Stomach (tissue), 9 donors: ENCODE measurements around the gene MAP3K10. TPM values are rescaled to one million over a fixed set of nuclear protein-coding genes. Genes with fewer than 3 reads are reported as not detected.
"Not testable (repeated sequence)": the region's sequence is repeated elsewhere in the genome, so short reads cannot be mapped to it uniquely, and the experiment has no call there.

Experiments used
- DNase-seq, 2 donors: peaks; one replicate each; pipeline versions ENCODE4 v3.0.0 to v3.0.0-alpha.2; 2013 to 2019
- H3K27ac ChIP-seq, 5 donors: fragments of 200-600 bp in 4 of 5; sonication (generic) in 4 of 5; one replicate each; pipeline ENCODE4 v1.5.1; 2013 to 2019; ENCODE audit warnings: mild to moderate bottlenecking in 1 of 5, moderate library complexity in 1 of 5
- H3K27me3 ChIP-seq, 3 donors: fragments of 200-600 bp; sonication (generic); one replicate each; pipeline ENCODE4 v1.5.1; 2017 to 2019; ENCODE audit warnings: mixed run types in 1 of 3
- H3K36me3 ChIP-seq, 4 donors: fragments of 200-600 bp; sonication (generic); 1 replicate in 3 of 4; 2 replicates in 1 of 4; pipeline ENCODE4 v1.5.1; 2016 to 2019
- H3K4me1 ChIP-seq, 4 donors: fragments of 200-600 bp; sonication (generic); one replicate each; pipeline ENCODE4 v1.5.1; 2016 to 2019
- H3K4me3 ChIP-seq, 4 donors: fragments of 200-600 bp; sonication (generic) in 3 of 4; one replicate each; pipeline ENCODE4 v1.5.1; 2016 to 2019; ENCODE audit warnings: mild to moderate bottlenecking in 1 of 4
- H3K9me3 ChIP-seq, 4 donors: fragments of 200-600 bp; sonication (generic); one replicate each; pipeline ENCODE4 v1.5.1; 2016 to 2019
- CTCF ChIP-seq, 7 experiments: fragments of 450-650 bp in 4 of 7; fragments of 200-600 bp in 3 of 7; sonication (generic) in 3 of 7; IDR thresholded peaks; one replicate each; pipeline ENCODE4 v1.5.1; 2016 to 2019; ENCODE audit warnings: antibody characterized with exemption in 7 of 7, control low read depth in 2 of 7, mild to moderate bottlenecking in 1 of 7
- EP300 ChIP-seq: sonication (generic); formaldehyde crosslinking; IDR thresholded peaks from one replicate; pipeline ENCODE4 v1.6.1; 2017; ENCODE audit warnings: antibody characterized with exemption
- POLR2A ChIP-seq, 4 donors: fragments of 450-650 bp; IDR thresholded peaks; one replicate each; pipeline ENCODE4 v1.6.1; 2016; ENCODE audit warnings: antibody characterized with exemption in 4 of 4, control low read depth in 2 of 4, mild to moderate bottlenecking in 1 of 4, moderate library complexity in 1 of 4
- POLR2AphosphoS5 ChIP-seq, 3 donors: sonication (generic); formaldehyde crosslinking; IDR thresholded peaks; one replicate each; pipeline ENCODE4 v1.6.1; 2016; ENCODE audit warnings: antibody characterized with exemption in 3 of 3
- WGBS, 5 donors: extraction: QIAGEN DNeasy Blood & Tissue Kit in 3 of 5; methylation state at CpG; one replicate each; pipeline versions ENCODE4 v1.1.5 to v1.1.7; 2013 to 2018; 5-methylcytosine and 5-hydroxymethylcytosine counted together
- intact Hi-C: fragments of 100-400 bp; cut with DNase I; formaldehyde crosslinking; loops from one replicate; pipeline ENCODE4 v1.15.1; 2023; ENCODE audit warnings: low total_unique reads
- polyA plus RNA-seq, 3 donors: library from polyadenylated mRNA; stranded (reverse); fragments of 200-250 nt; gene quantifications; one replicate each; pipeline ENCODE4 v1.2.3, GENCODE V29; 2013
- total RNA-seq, 5 donors: library from RNA; depleted of rRNA; stranded (reverse); fragments of >200 nt; gene quantifications; one replicate each; pipeline versions ENCODE4 v1.1.0 to v1.2.3, GENCODE V29; 2014 to 2016
- donor health status: healthy with polysubstance abuse.
- donor health status: Bipolar disorder and iron deficiency.
- donor health status: healthy.

MAP3K10 gene
- total and polyA plus RNA-seq, 8 donors = 5.2 to 34.5 (median 12.7) TPM

GRCh38 chr19:40144947-40145748 is 46.1 kb upstream of the MAP3K10 start:
- H3K36me3 ChIP-seq = no peaks in the 10 kb centered on the region
- peaks cover 0 to 19% (median 0%) of the 10 kb centered on the region in 3 donors for H3K27me3 ChIP-seq
- H3K4me3 ChIP-seq = no peak overlapping the region
- peak overlapping the region in 1 of 5 donors; percentile 17 for H3K27ac ChIP-seq
- peaks cover 0 to 3% (median 0%) of the 10 kb centered on the region in 4 donors for H3K4me1 ChIP-seq
- no peaks in the 10 kb centered on the region for H3K9me3 ChIP-seq
- intact Hi-C loops = no loop called here
- no peak for TF ChIP-seq EP300
- no peak for TF ChIP-seq CTCF (IDR thresholded peaks at IDR 0.05)
- TF ChIP-seq POLR2AphosphoS5 (IDR thresholded peaks at IDR 0.05) = no peak
- TF ChIP-seq POLR2A (IDR thresholded peaks at IDR 0.05) = no peak
- WGBS, 5 donors = 73 to 80% (median 78%) methylated on average over 5 of the region's 5 CpGs
- no peak for DNase-seq

- H3K4me1 ChIP-seq, H3K27ac ChIP-seq, DNase-seq, H3K36me3 ChIP-seq, H3K9me3 ChIP-seq, H3K4me3 ChIP-seq, intact Hi-C loops: not testable (repeated sequence)
- WGBS, 5 donors = 61 to 70% (median 64%) methylated on average over 6 of the region's 6 CpGs
- peaks cover 0 to 19% (median 0%) of the 10 kb centered on the region in 3 donors for H3K27me3 ChIP-seq
These were observed 45.5 kb upstream of the MAP3K10 start for GRCh38 chr19:40145749-40146029.

GRCh38 chr19:40147338-40147692 is 43.9 kb upstream of the MAP3K10 start:
- H3K36me3 ChIP-seq = no peaks in the 10 kb centered on the region
- peaks cover 0 to 19% (median 0%) of the 10 kb centered on the region in 3 donors for H3K27me3 ChIP-seq
- H3K4me1 ChIP-seq = peaks cover 0 to 3% (median 0%) of the 10 kb centered on the region in 4 donors
- no peak overlapping the region for H3K27ac ChIP-seq
- H3K4me3 ChIP-seq = no peak overlapping the region
- DNase-seq = no peak
- intact Hi-C loops = no loop called here
- H3K9me3 ChIP-seq = no peaks in the 10 kb centered on the region
- WGBS, 5 donors = 68 to 77% (median 76%) methylated on average over 2 of the region's 2 CpGs
- TF ChIP-seq EP300 (no peak), CTCF (IDR thresholded peaks at IDR 0.05) (no peak), POLR2AphosphoS5 (IDR thresholded peaks at IDR 0.05) (no peak), POLR2A (IDR thresholded peaks at IDR 0.05) (no peak)

GRCh38 chr19:40147693-40148347 is 43.4 kb upstream of the MAP3K10 start:
- H3K4me3 ChIP-seq = no peak overlapping the region
- intact Hi-C loops = no loop called here
- DNase-seq = no peak
- no peaks in the 10 kb centered on the region for H3K9me3 ChIP-seq
- TF ChIP-seq EP300 (no peak), POLR2AphosphoS5 (IDR thresholded peaks at IDR 0.05) (no peak)
- WGBS, 5 donors = 56 to 70% (median 68%) methylated on average over 14 to 21 of the region's 21 CpGs
- peaks cover 0 to 3% (median 0%) of the 10 kb centered on the region in 4 donors for H3K4me1 ChIP-seq
- no peaks in the 10 kb centered on the region for H3K36me3 ChIP-seq
- H3K27me3 ChIP-seq = peaks cover 0 to 19% (median 0%) of the 10 kb centered on the region in 3 donors
- no peak overlapping the region for H3K27ac ChIP-seq

- no peak overlapping the region for H3K4me3 ChIP-seq
- intact Hi-C loops = no loop called here
- H3K9me3 ChIP-seq = no peaks in the 10 kb centered on the region
- H3K27me3 ChIP-seq = peaks cover 0 to 19% (median 0%) of the 10 kb centered on the region in 3 donors
- H3K27ac ChIP-seq = no peak overlapping the region
- no peaks in the 10 kb centered on the region for H3K36me3 ChIP-seq
- peaks cover 0 to under 1% (median 0%) of the 10 kb centered on the region in 4 donors for H3K4me1 ChIP-seq
- TF ChIP-seq POLR2A (IDR thresholded peaks at IDR 0.05) (no peak), CTCF (IDR thresholded peaks at IDR 0.05) (no peak), POLR2AphosphoS5 (IDR thresholded peaks at IDR 0.05) (no peak), EP300 (no peak)
- DNase-seq = no peak
- 86 to 94% (median 89%) methylated on average over 3 of the region's 3 CpGs for WGBS, 5 donors
These were observed 41.7 kb upstream of the MAP3K10 start for GRCh38 chr19:40149501-40149900.
